ENCODE measurements around the gene SLC37A4. TPM values are rescaled to one million over a fixed set of nuclear protein-coding genes. Genes with fewer than 3 reads are reported as not detected.
"Not testable (repeated sequence)": the region's sequence is repeated elsewhere in the genome, so short reads cannot be mapped to it uniquely, and the experiment has no call there.

The SLC37A4 gene
- total RNA-seq, 2 experiments from 2014 or later: 17.9 to 19.4 TPM

DNA sequence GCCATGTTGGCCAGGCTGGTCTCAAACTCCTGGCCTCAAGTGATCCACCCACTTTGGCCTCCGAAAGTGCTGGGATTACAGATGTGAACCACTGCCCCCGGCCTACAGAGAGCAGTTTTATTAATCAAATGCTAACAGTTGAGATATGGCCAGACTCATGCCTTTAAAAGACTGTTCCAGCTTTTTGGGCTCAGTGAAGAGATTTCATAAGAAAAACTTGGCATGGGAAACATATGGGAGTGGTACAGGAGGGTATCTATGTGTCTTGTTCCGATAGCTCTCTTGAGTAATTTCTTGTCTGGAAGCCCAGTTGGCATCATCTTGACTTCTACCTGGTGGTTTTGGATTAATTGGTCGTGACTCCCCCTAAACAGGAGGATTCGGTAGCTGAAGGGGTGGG lies 8.2 kb upstream of the SLC37A4 start:
- Mint-ChIP-seq H3K27me3 (no peaks in the 10 kb centered on the region), H3K4me1 (peaks cover 4% of the 10 kb centered on the region), H3K4me3 (no peak overlapping the region), H3K36me3 (ENCODE audit: low read depth) (no peaks in the 10 kb centered on the region), H3K9me3 (no peaks in the 10 kb centered on the region), H3K27ac (no peak overlapping the region)
- ChIA-PET POLR2A (no interaction called here), CTCF (interaction anchor here (0.7 to 1.1 kb wide), 2 partner anchors 10 to 15 kb away, joined by 3 read pairs; no protein-coding TSS in a partner anchor)
- no peak for DNase-seq

- CTCF ChIA-PET: interaction anchor here (1.0 kb wide), 1 partner anchor 57 kb away, joined by 4 read pairs; no protein-coding TSS in a partner anchor
Measured at GRCh38 chr11:119034813-119035212, 4.1 kb upstream of the SLC37A4 start.

DNA sequence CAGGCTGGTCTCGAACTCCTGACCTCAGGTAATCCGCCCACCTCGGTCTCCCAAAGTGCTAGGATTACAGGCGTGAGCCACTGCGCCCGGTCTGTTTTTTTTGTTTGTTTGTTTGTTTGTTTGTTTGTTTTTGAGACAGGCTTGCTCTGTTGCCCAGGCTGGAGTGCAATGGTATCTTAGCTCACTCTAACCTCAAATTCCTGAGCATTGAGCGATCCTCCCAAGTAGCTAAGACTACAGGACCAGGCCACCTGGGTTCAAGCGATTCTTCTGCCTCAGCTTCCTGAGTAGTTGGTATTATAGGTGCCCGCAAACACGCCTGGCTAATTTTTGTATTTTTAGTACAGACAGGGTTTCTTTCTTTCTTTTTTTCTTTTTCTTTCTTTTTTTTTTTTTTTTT lies 2.7 kb upstream of the SLC37A4 start:
- H3K36me3 Mint-ChIP-seq (ENCODE audit: low read depth); DNase-seq; H3K4me3 Mint-ChIP-seq; POLR2A ChIA-PET; H3K27ac Mint-ChIP-seq; H3K27me3 Mint-ChIP-seq; H3K9me3 Mint-ChIP-seq: not testable (repeated sequence)
- peaks cover 22% of the 10 kb centered on the region for H3K4me1 Mint-ChIP-seq
- CTCF ChIA-PET: interaction anchor here (0.6 to 1.4 kb wide), 8 partner anchors 9 to 292 kb away, joined by 3 to 6 read pairs (median 3); no protein-coding TSS in a partner anchor

More at GRCh38 chr11:119034813-119035212, 4.1 kb upstream of the SLC37A4 start:
- POLR2A ChIA-PET: no interaction called here
- Mint-ChIP-seq H3K4me1 (peaks cover 9% of the 10 kb centered on the region), H3K36me3 (ENCODE audit: low read depth) (no peaks in the 10 kb centered on the region), H3K9me3 (no peaks in the 10 kb centered on the region), H3K27ac (no peak overlapping the region), H3K4me3 (no peak overlapping the region), H3K27me3 (no peaks in the 10 kb centered on the region)
- no peak for DNase-seq

DNA sequence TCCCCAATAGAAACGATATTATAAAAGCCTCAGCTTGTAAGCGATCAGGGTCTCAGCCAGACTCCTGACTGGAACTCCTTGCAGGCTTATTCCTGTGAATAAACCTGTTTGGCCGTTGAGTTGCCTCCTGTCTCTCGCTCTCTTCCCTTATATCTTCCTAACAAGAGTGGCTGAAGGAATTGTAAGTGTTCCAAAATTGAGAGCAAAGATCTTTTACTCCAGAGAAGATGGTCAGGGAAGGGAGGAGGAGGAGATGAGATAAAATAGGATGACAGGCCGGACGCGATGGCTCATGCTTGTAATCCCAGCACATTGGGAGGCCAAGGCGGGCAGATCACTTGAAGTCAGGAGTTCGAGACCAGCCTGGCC lies 1.2 kb upstream of the SLC37A4 start:
- H3K9me3 Mint-ChIP-seq: no peaks in the 10 kb centered on the region
- H3K27ac Mint-ChIP-seq: no peak overlapping the region
- ChIA-PET CTCF (interaction anchor here (0.8 to 2.3 kb wide), 12 partner anchors 9 to 289 kb away, joined by 3 to 15 read pairs (median 5); no protein-coding TSS in a partner anchor), POLR2A (no interaction called here)
- H3K27me3 Mint-ChIP-seq: no peaks in the 10 kb centered on the region
- H3K4me3 Mint-ChIP-seq: no peak overlapping the region
- peaks cover 26% of the 10 kb centered on the region for H3K4me1 Mint-ChIP-seq
- H3K36me3 Mint-ChIP-seq (ENCODE audit: low read depth): peaks cover 13% of the 10 kb centered on the region
- no peak for DNase-seq

DNA sequence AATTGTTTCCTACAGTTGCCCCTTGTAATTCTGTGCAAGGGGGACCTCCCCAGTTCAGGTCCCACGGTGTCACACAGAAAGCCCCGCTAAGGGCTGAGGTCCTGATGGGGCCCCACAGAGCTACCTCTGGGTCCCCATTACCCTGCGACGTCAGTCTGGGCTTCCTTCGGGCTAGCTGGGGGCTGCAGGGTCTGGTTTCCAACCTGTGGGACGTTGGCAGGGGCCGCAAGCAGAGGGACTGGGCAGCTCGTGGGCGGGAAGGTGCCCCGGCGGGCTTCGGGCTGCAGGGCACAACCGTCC lies 698 bp downstream of the SLC37A4 start:
- Mint-ChIP-seq H3K36me3 (ENCODE audit: low read depth) (peaks cover 20% of the 10 kb centered on the region), H3K4me1 (peaks cover 31% of the 10 kb centered on the region), H3K4me3 (peak overlapping the region; percentile 70), H3K9me3 (no peaks in the 10 kb centered on the region), H3K27me3 (no peaks in the 10 kb centered on the region), H3K27ac (peak overlapping the region; percentile 81)
- no peak for DNase-seq
- ChIA-PET CTCF (interaction anchor here (0.7 to 2.3 kb wide), 10 partner anchors 11 to 308 kb away, joined by 3 to 15 read pairs (median 4); partner anchors contain the start of gene BCL9L), POLR2A (interaction anchor here (0.7 kb wide), 1 partner anchor 12 kb away, joined by 3 read pairs; the partner anchor contains the start of genes RPS25 and TRAPPC4)

DNA sequence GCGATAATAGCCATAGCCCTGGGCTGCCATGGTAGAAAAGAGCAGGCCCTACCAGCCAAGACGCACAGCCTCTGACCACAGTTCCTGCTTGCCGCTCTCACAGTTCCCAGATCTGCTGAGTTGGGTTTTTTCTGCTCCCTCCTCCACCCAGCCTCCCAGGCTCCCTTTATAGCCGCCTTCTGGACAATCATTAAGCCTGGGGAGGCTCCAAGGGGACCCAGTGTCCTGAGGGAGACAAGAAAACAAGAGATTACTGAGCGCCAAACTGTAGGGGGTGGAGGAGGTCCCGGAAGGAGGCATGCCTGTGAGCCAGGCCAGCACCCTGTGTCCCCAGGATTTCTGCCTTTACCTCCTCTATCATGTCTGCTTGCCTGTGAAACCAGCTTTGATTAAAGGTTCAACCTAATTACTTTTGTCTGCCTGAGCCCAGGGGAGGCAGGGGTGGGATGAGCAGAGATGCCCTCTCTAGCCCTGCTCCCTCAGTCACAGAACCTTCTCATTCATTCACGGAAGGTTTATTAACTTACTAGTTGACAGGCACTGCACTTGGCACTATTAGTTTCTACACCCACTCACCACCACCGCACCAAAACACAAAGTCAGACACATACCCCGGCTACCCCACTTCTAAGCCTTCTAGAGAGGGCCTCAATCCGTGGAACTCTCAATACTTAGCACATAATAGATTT lies 1.2 kb downstream of the SLC37A4 start:
- Mint-ChIP-seq H3K27me3 (no peaks in the 10 kb centered on the region), H3K9me3 (no peaks in the 10 kb centered on the region), H3K36me3 (ENCODE audit: low read depth) (peaks cover 24% of the 10 kb centered on the region), H3K27ac (peak overlapping the region; percentile 81), H3K4me1 (peaks cover 35% of the 10 kb centered on the region), H3K4me3 (peak overlapping the region; percentile 70)
- ChIA-PET POLR2A (no interaction called here), CTCF (interaction anchor here (1.2 to 2.3 kb wide), 7 partner anchors 10 to 308 kb away, joined by 3 to 15 read pairs (median 4); partner anchors contain the start of gene BCL9L)
- peak; percentile 16 for DNase-seq

- peak overlapping the region; percentile 81 for H3K27ac Mint-ChIP-seq
- POLR2A ChIA-PET: no interaction called here
- H3K4me3 Mint-ChIP-seq: peak overlapping the region; percentile 70
- peaks cover 38% of the 10 kb centered on the region for H3K4me1 Mint-ChIP-seq
- H3K27me3 Mint-ChIP-seq: no peaks in the 10 kb centered on the region
- no peaks in the 10 kb centered on the region for H3K9me3 Mint-ChIP-seq
- H3K36me3 Mint-ChIP-seq (ENCODE audit: low read depth): peaks cover 27% of the 10 kb centered on the region
- DNase-seq: no peak
- CTCF ChIA-PET: interaction anchor here (1.5 kb wide), 1 partner anchor 10 kb away, joined by 5 read pairs; no protein-coding TSS in a partner anchor
Measured at GRCh38 chr11:119029069-119029339, 1.7 kb downstream of the SLC37A4 start.

GRCh38 chr11:119028346-119029068 lies 2.2 kb downstream of the SLC37A4 start:
- Mint-ChIP-seq H3K9me3 (no peaks in the 10 kb centered on the region), H3K4me3 (peak overlapping the region; percentile 70), H3K27ac (peak overlapping the region; percentile 81), H3K4me1 (peaks cover 42% of the 10 kb centered on the region), H3K27me3 (no peaks in the 10 kb centered on the region), H3K36me3 (ENCODE audit: low read depth) (peaks cover 28% of the 10 kb centered on the region)
- ChIA-PET POLR2A (no interaction called here), CTCF (interaction anchor here (1.6 to 2.1 kb wide), 2 partner anchors 22 to 30 kb away, joined by 3 to 4 read pairs; partner anchors contain the start of gene CENATAC)
- no peak for DNase-seq

DNA sequence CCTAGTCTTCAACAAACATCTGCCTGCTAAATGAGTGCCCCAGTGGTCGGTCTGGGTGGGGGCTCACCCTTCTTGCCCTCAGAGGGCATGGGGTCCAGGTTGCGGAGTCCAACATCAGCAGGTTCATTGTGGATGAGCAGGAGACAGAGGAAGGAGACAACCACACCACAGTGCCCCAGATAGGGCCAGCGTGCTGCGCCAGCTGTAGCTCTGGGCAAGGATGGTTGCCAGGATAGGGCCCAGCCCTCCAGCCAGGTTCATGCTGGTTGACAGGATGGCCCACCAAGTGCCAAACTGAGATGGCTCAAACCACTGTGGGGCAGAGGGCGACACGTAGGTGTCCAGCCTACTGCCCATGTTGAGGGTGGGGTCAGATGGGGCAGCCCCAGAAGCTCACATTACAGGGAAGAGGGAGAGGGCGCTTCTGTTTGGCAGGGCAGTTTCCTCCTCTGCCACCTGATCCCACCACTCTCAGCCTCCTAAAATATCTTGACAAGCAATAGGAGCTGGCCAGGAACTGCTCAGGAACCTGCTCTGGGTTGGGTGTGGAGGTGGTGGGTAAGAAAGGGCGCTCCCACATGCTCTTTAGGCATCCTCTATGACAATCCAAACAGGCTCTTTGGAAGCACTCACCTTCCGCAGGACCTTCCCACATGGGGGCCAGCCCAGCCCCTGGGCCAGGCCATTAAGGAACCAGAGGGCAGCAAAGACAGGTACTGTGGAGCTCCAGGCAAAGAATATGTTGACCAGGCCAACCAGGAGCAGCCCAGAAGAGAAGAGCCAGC lies 2.9 kb downstream of the SLC37A4 start:
- Mint-ChIP-seq H3K36me3 (ENCODE audit: low read depth) (peaks cover 33% of the 10 kb centered on the region), H3K27ac (peak overlapping the region; percentile 15), H3K4me3 (peak overlapping the region; percentile 1), H3K9me3 (no peaks in the 10 kb centered on the region), H3K4me1 (peaks cover 47% of the 10 kb centered on the region), H3K27me3 (no peaks in the 10 kb centered on the region)
- no peak for DNase-seq
- ChIA-PET CTCF (interaction anchor here (1.0 to 2.1 kb wide), 3 partner anchors 23 to 33 kb away, joined by 3 to 4 read pairs (median 3); partner anchors contain the start of gene CENATAC), POLR2A (no interaction called here)

DNA sequence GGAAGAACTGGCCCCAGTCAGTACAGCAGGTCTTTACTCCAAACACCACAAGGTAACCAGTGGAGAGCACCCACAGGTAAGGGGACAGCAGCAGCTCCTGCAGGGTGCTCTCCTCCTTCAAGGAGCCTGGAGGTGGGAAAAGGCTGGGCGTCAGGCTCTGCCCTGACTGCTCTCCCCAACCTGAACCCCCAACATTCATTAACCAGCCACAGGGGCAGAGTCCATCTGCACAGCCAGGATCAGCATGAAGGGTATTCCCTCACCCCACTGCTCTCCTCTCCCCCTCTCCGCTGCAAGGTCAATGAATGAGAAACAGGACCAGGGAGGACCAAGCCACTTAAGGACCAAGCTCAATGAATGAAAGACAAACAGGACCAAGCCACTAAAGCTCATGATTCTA lies 3.7 kb downstream of the SLC37A4 start:
- ChIA-PET POLR2A (interaction anchor here (0.6 kb wide), 1 partner anchor 330 kb away, joined by 3 read pairs; no protein-coding TSS in a partner anchor), CTCF (interaction anchor here (1.0 to 2.1 kb wide), 3 partner anchors 24 to 33 kb away, joined by 3 to 4 read pairs (median 3); partner anchors contain the start of gene CENATAC)
- peak overlapping the region; percentile 5 for H3K27ac Mint-ChIP-seq
- H3K4me3 Mint-ChIP-seq: no peak overlapping the region
- H3K27me3 Mint-ChIP-seq: no peaks in the 10 kb centered on the region
- DNase-seq: no peak
- peaks cover 51% of the 10 kb centered on the region for H3K4me1 Mint-ChIP-seq
- H3K36me3 Mint-ChIP-seq (ENCODE audit: low read depth): peaks cover 38% of the 10 kb centered on the region
- H3K9me3 Mint-ChIP-seq: no peaks in the 10 kb centered on the region

DNA sequence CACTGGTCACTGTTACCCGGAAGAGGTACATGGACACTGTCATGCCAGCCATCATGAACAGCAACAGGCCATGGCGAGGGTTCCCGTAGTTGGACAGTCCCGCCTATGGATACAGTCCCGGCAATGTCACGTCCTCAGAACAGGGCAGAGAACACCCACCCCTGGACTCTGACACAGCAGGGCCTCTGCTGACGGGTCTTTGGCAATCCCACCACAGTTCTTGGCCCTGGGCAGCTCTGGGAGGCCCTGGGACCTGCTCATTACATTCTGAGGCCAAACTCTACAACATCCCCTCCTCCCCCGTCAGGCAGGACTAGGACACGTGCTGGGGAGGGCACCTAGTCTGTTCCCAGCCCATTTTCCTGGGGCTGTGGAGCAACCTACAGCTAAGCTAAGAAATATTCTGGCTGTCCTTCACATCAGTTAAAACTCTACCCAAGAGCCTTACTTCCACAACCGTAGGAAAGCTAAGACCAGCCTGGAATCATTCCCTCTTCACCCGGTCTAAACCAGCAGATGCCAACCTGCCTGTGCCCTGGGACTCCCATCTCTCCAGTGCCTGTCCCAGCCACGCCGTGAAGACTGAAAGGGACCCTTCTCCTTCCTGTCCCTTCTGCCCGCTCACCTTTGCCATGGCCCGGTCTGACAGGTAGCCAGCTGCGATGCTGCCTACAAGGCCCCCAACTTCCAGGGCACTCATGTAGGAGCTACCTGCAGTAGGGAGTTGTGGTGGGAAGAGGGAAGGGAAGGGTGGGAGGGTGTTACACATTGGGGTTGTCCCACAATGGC lies 4.5 kb downstream of the SLC37A4 start:
- Mint-ChIP-seq H3K27ac (peak overlapping the region; percentile 42), H3K36me3 (ENCODE audit: low read depth) (peaks cover 44% of the 10 kb centered on the region), H3K4me1 (peaks cover 55% of the 10 kb centered on the region), H3K27me3 (no peaks in the 10 kb centered on the region), H3K4me3 (no peak overlapping the region), H3K9me3 (no peaks in the 10 kb centered on the region)
- POLR2A ChIA-PET: no interaction called here
- no peak for DNase-seq
- CTCF ChIA-PET: no interaction called here

DNA sequence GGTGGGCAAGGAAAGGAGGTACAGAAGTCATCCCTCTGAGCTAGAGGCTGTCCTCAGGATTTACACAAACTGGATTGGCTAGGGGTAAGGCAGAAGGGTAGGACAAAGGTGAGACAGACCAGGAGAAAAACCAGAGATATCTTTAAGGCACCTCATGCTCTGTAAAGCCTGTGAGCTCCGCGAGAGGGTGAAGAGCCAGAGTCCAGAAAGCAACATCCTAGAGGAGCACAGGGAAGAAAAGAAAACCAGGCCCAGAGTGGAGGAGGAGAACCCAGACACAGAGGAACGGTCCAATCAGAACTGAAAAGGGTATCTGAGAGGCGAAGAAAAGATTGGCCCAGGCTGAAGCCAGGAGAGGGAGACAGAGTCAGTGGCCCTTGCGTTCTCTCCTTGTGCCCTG lies 5.1 kb downstream of the SLC37A4 start:
- no peaks in the 10 kb centered on the region for H3K9me3 Mint-ChIP-seq
- no peak overlapping the region for H3K4me3 Mint-ChIP-seq
- CTCF ChIA-PET: interaction anchor here (0.6 kb wide), 2 partner anchors 11 to 687 kb away, joined by 5 to 7 read pairs; no protein-coding TSS in a partner anchor

More for the DNA sequence above, 5.1 kb downstream of the SLC37A4 start:
- Mint-ChIP-seq H3K36me3 (ENCODE audit: low read depth) (peaks cover 46% of the 10 kb centered on the region), H3K27ac (peak overlapping the region; percentile 37), H3K4me1 (peaks cover 54% of the 10 kb centered on the region), H3K27me3 (no peaks in the 10 kb centered on the region)
- DNase-seq: no peak
- POLR2A ChIA-PET: no interaction called here
